Measurements from ENCODE around the gene CCDC8.

CCDC8 gene

GRCh38 chr19:46388311-46389095 is 24.9 kb downstream of the CCDC8 start:
- TF ChIP-seq CTCF (IDR thresholded peaks at IDR 0.05; ENCODE audit: extremely low read depth, missing control alignments), result no peak
- DNase-seq (ENCODE audit: low spot score), result no peak

- no peak for DNase-seq (ENCODE audit: low spot score)
Measured at GRCh38 chr19:46387713-46388130, 25.6 kb downstream of the CCDC8 start.

GRCh38 chr19:46386996-46387712 is 26.2 kb downstream of the CCDC8 start:
- no peak for TF ChIP-seq CTCF (IDR thresholded peaks at IDR 0.05; ENCODE audit: extremely low read depth, missing control alignments)
- DNase-seq (ENCODE audit: low spot score), result no peak

More at GRCh38 chr19:46387713-46388130, 25.6 kb downstream of the CCDC8 start:
- TF ChIP-seq CTCF (IDR thresholded peaks at IDR 0.05; ENCODE audit: extremely low read depth, missing control alignments), result no peak

- TF ChIP-seq CTCF (IDR thresholded peaks at IDR 0.05; ENCODE audit: extremely low read depth, missing control alignments), result no peak
- DNase-seq (ENCODE audit: low spot score), result no peak
Measured at GRCh38 chr19:46386151-46386550, 27.2 kb downstream of the CCDC8 start.

GRCh38 chr19:46385636-46386035 is 27.7 kb downstream of the CCDC8 start:
- no peak for TF ChIP-seq CTCF (IDR thresholded peaks at IDR 0.05; ENCODE audit: extremely low read depth, missing control alignments)
- no peak for DNase-seq (ENCODE audit: low spot score)

- no peak for TF ChIP-seq CTCF (IDR thresholded peaks at IDR 0.05; ENCODE audit: extremely low read depth, missing control alignments)
Measured at GRCh38 chr19:46384396-46384795, 29.0 kb downstream of the CCDC8 start.

GRCh38 chr19:46383846-46384245 is 29.5 kb downstream of the CCDC8 start:
- no peak for TF ChIP-seq CTCF (IDR thresholded peaks at IDR 0.05; ENCODE audit: extremely low read depth, missing control alignments)
- DNase-seq (ENCODE audit: low spot score), result no peak

More at GRCh38 chr19:46384396-46384795, 29.0 kb downstream of the CCDC8 start:
- no peak for DNase-seq (ENCODE audit: low spot score)

All from GM20000 (cell line).